Fibroblast of lung (primary cell): ENCODE results near the gene CD226. TPM values are rescaled to one million over a fixed set of nuclear protein-coding genes. Genes with fewer than 3 reads are reported as not detected.

Source experiments
- DNase-seq, 2 donors: peaks; one replicate each; pipeline versions ENCODE4 v3.0.0 to v3.0.0-alpha.2; 2010; ENCODE audit warnings: low read depth in 2 of 2
- H2AFZ ChIP-seq: 2 replicates; pipeline ENCODE4 v1.5.1; 2012; ENCODE audit warnings: low read length, control low read depth, inconsistent platforms
- H3K27ac ChIP-seq: 2 replicates; pipeline ENCODE4 v1.5.1; 2011; ENCODE audit warnings: low read length, control low read depth; ENCODE audit not compliant: insufficient read depth
- H3K27me3 ChIP-seq: 2 replicates; pipeline ENCODE4 v1.5.1; 2011; ENCODE audit warnings: mild to moderate bottlenecking, low read length; ENCODE audit not compliant: control insufficient read depth, insufficient read depth
- H3K36me3 ChIP-seq: 2 replicates; pipeline ENCODE4 v1.5.1; 2011; ENCODE audit warnings: low read length; ENCODE audit not compliant: control insufficient read depth, insufficient read depth
- H3K4me1 ChIP-seq: 2 replicates; pipeline ENCODE4 v1.5.1; 2011; ENCODE audit warnings: low read length; ENCODE audit not compliant: control insufficient read depth, insufficient read depth; ENCODE audit errors: extremely low read depth
- H3K4me2 ChIP-seq: 2 replicates; pipeline ENCODE4 v1.5.1; 2011; ENCODE audit warnings: low read length, control low read depth; ENCODE audit not compliant: insufficient read depth; ENCODE audit errors: extremely low read depth
- H3K4me3 ChIP-seq, 4 experiments: fragments of 200-600 bp in 1 of 4; sonication (generic) in 1 of 4; replicated peaks in 1 of 4; 2 replicates each; pipeline ENCODE4 v1.5.1; 2011 to 2016; ENCODE audit warnings: low read length in 4 of 4, low read depth in 3 of 4, mild to moderate bottlenecking in 3 of 4, control low read depth in 2 of 4, inconsistent platforms in 1 of 4, mixed read lengths in 1 of 4; ENCODE audit not compliant: insufficient read depth in 1 of 4; ENCODE audit errors: control extremely low read depth in 1 of 4
- H3K79me2 ChIP-seq: 2 replicates; pipeline ENCODE4 v1.5.1; 2012; ENCODE audit warnings: mild to moderate bottlenecking, low read length, inconsistent platforms; ENCODE audit not compliant: control insufficient read depth, insufficient read depth
- H3K9ac ChIP-seq: 2 replicates; pipeline ENCODE4 v1.5.1; 2011; ENCODE audit warnings: mild to moderate bottlenecking, low read length, control low read depth; ENCODE audit not compliant: insufficient read depth
- H3K9me3 ChIP-seq: 2 replicates; pipeline ENCODE4 v1.5.1; 2012; ENCODE audit warnings: low read depth, low read length; ENCODE audit not compliant: control insufficient read depth, insufficient read depth
- H4K20me1 ChIP-seq: 2 replicates; pipeline ENCODE4 v1.5.1; 2011; ENCODE audit warnings: low read length; ENCODE audit not compliant: control insufficient read depth, insufficient read depth; ENCODE audit errors: extremely low read depth
- CTCF ChIP-seq, 2 donors: IDR thresholded peaks in 1 of 2; conservative IDR thresholded peaks in 1 of 2; 1 replicate in 1 of 2; 2 replicates in 1 of 2; pipeline ENCODE4 v1.5.1; 2011 to 2012; ENCODE audit warnings: low read length in 2 of 2, control low read depth in 1 of 2, inconsistent platforms in 1 of 2, low read depth in 1 of 2, mild to moderate bottlenecking in 1 of 2
- EZH2 ChIP-seq: IDR thresholded peaks from 2 replicates; pipeline ENCODE4 v1.5.1; 2012; ENCODE audit warnings: low read length, control low read depth, mild to moderate bottlenecking; ENCODE audit errors: missing control alignments
- polyA plus RNA-seq, 2 donors: library from polyadenylated mRNA; depleted of rRNA in 1 of 2; stranded (reverse) in 1 of 2; unstranded in 1 of 2; fragments of >200 nt; gene quantifications; 2 replicates each; pipeline ENCODE4 v1.2.1, GENCODE V29; 2011 to 2012; ENCODE audit warnings: missing spikeins in 1 of 2
- total RNA-seq: library from RNA; depleted of rRNA; stranded (reverse); fragments of >200 nt; gene quantifications from 2 replicates; pipeline ENCODE4 v1.2.1, GENCODE V29; 2014

Gene CD226
- total and polyA plus RNA-seq, 2 donors (not counting 1 experiment from before 2014, with no cell fraction given), result 0.33 to 0.42 TPM

GRCh38 chr18:69814861-69815385, 132.8 kb downstream of the CD226 start:
- H3K36me3 ChIP-seq, result no peaks in the 10 kb centered on the region
- no peak overlapping the region for H3K27ac ChIP-seq
- no peak for DNase-seq
- no peak overlapping the region for H3K4me3 ChIP-seq
- H2AFZ ChIP-seq, result no peak overlapping the region
- H3K79me2 ChIP-seq, result no peaks in the 10 kb centered on the region
- H3K4me1 ChIP-seq, result no peaks in the 10 kb centered on the region
- H3K9me3 ChIP-seq, result no peaks in the 10 kb centered on the region
- no peaks in the 10 kb centered on the region for H4K20me1 ChIP-seq
- TF ChIP-seq EZH2 (no peak), CTCF (conservative IDR thresholded peaks at IDR 0.05 in 1 of 2, IDR thresholded peaks at IDR 0.05 in 1 of 2; ENCODE audit: low read depth in 1 of 2, low read length in 2 of 2) (no peak)
- H3K9ac ChIP-seq, result no peak overlapping the region
- no peaks in the 10 kb centered on the region for H3K27me3 ChIP-seq
- no peak overlapping the region for H3K4me2 ChIP-seq

GRCh38 chr18:69813559-69813958, 134.1 kb downstream of the CD226 start:
- Histone ChIP-seq H3K4me2 (no peak overlapping the region), H3K36me3 (no peaks in the 10 kb centered on the region), H2AFZ (no peak overlapping the region), H3K9me3 (no peaks in the 10 kb centered on the region), H4K20me1 (no peaks in the 10 kb centered on the region), H3K9ac (no peak overlapping the region), H3K4me3 (no peak overlapping the region), H3K79me2 (no peaks in the 10 kb centered on the region), H3K4me1 (no peaks in the 10 kb centered on the region), H3K27ac (no peak overlapping the region), H3K27me3 (no peaks in the 10 kb centered on the region)
- DNase-seq, result no peak
- TF ChIP-seq CTCF (conservative IDR thresholded peaks at IDR 0.05 in 1 of 2, IDR thresholded peaks at IDR 0.05 in 1 of 2; ENCODE audit: low read depth in 1 of 2, low read length in 2 of 2) (no peak), EZH2 (no peak)

- Histone ChIP-seq H3K4me3 (no peak overlapping the region), H3K27ac (no peak overlapping the region), H3K4me1 (no peaks in the 10 kb centered on the region), H3K4me2 (no peak overlapping the region), H3K9ac (no peak overlapping the region), H3K36me3 (no peaks in the 10 kb centered on the region), H3K79me2 (no peaks in the 10 kb centered on the region), H3K27me3 (no peaks in the 10 kb centered on the region), H4K20me1 (no peaks in the 10 kb centered on the region), H2AFZ (no peak overlapping the region), H3K9me3 (no peaks in the 10 kb centered on the region)
- no peak for DNase-seq
- TF ChIP-seq CTCF (conservative IDR thresholded peaks at IDR 0.05 in 1 of 2, IDR thresholded peaks at IDR 0.05 in 1 of 2; ENCODE audit: low read depth in 1 of 2, low read length in 2 of 2), result no peak
- no peak for TF ChIP-seq EZH2
Measured at GRCh38 chr18:69808399-69808798, 139.3 kb downstream of the CD226 start.
